Mesenchymal stem cell (in vitro differentiated cells and primary cell): ENCODE measurements around the gene ADAM23.

Experiments
- DNase-seq: peaks from one replicate; pipeline ENCODE4 v3.0.0-alpha.2; 2013
- H2AFZ ChIP-seq: one replicate; pipeline ENCODE4 v1.6.1; 2013; ENCODE audit warnings: low read depth, mild to moderate bottlenecking, control low read depth, inconsistent platforms, low read length, moderate library complexity
- H2AK5ac ChIP-seq: 2 replicates; pipeline ENCODE4 v1.6.1; 2013; ENCODE audit warnings: low read length, moderate library complexity, mild to moderate bottlenecking, inconsistent platforms; ENCODE audit not compliant: severe bottlenecking
- H2BK120ac ChIP-seq: one replicate; pipeline ENCODE4 v1.6.1; 2013; ENCODE audit warnings: low read depth, mild to moderate bottlenecking, inconsistent platforms, low read length, moderate library complexity
- H2BK12ac ChIP-seq, 2 experiments: one replicate each; pipeline ENCODE4 v1.6.1; 2013; ENCODE audit warnings: inconsistent platforms in 2 of 2, low read length in 2 of 2, mild to moderate bottlenecking in 2 of 2, moderate library complexity in 2 of 2, control low read depth in 1 of 2
- H2BK15ac ChIP-seq: one replicate; pipeline ENCODE4 v1.6.1; 2013; ENCODE audit warnings: mild to moderate bottlenecking, low read depth, inconsistent platforms; ENCODE audit not compliant: poor library complexity, severe bottlenecking
- H2BK5ac ChIP-seq: 2 replicates; pipeline ENCODE4 v1.6.1; 2013; ENCODE audit warnings: low read depth, mild to moderate bottlenecking, low read length, control low read depth, inconsistent platforms; ENCODE audit not compliant: poor library complexity, severe bottlenecking
- H3K14ac ChIP-seq, 2 experiments: one replicate each; pipeline ENCODE4 v1.6.1; 2013; ENCODE audit warnings: inconsistent platforms in 2 of 2, low read length in 2 of 2, control low read depth in 1 of 2, mild to moderate bottlenecking in 1 of 2, moderate library complexity in 1 of 2
- H3K18ac ChIP-seq, 2 experiments: one replicate each; pipeline ENCODE4 v1.6.1; 2013; ENCODE audit warnings: inconsistent platforms in 2 of 2, low read length in 2 of 2, control low read depth in 1 of 2, low read depth in 1 of 2, mild to moderate bottlenecking in 1 of 2
- H3K23ac ChIP-seq, 2 experiments: one replicate each; pipeline ENCODE4 v1.6.1; 2013; ENCODE audit warnings: inconsistent platforms in 2 of 2, low read length in 2 of 2, mild to moderate bottlenecking in 2 of 2, moderate library complexity in 2 of 2, control low read depth in 1 of 2
- H3K27ac ChIP-seq: 2 replicates; pipeline ENCODE4 v1.5.1; 2013; ENCODE audit warnings: mild to moderate bottlenecking, moderate library complexity, low read length, control low read depth, inconsistent platforms; ENCODE audit not compliant: poor library complexity, severe bottlenecking
- H3K27me3 ChIP-seq, 2 experiments: 2 replicates each; pipeline versions ENCODE4 v1.6.1 to v1.7.0; 2013; ENCODE audit warnings: low read length in 2 of 2, mild to moderate bottlenecking in 2 of 2, moderate library complexity in 2 of 2, control low read depth in 1 of 2, inconsistent platforms in 1 of 2; ENCODE audit not compliant: control insufficient read depth in 1 of 2, insufficient read depth in 1 of 2
- H3K36me3 ChIP-seq, 2 experiments: 2 replicates each; pipeline versions ENCODE4 v1.6.1 to v1.7.0; 2013; ENCODE audit warnings: low read length in 2 of 2, control low read depth in 1 of 2, inconsistent platforms in 1 of 2, low read depth in 1 of 2, mild to moderate bottlenecking in 1 of 2; ENCODE audit not compliant: insufficient read depth in 2 of 2, control insufficient read depth in 1 of 2
- H3K4ac ChIP-seq, 2 experiments: one replicate each; pipeline ENCODE4 v1.6.1; 2013; ENCODE audit warnings: inconsistent platforms in 2 of 2, low read length in 2 of 2, mild to moderate bottlenecking in 2 of 2, moderate library complexity in 2 of 2, control low read depth in 1 of 2, low read depth in 1 of 2
- H3K4me1 ChIP-seq: 2 replicates; pipeline ENCODE4 v1.6.1; 2013; ENCODE audit warnings: low read depth, low read length, control low read depth; ENCODE audit not compliant: control insufficient read depth, insufficient read depth
- H3K4me2 ChIP-seq: 2 replicates; pipeline ENCODE4 v1.6.1; 2013; ENCODE audit warnings: low read length, mild to moderate bottlenecking, inconsistent platforms; ENCODE audit not compliant: poor library complexity, severe bottlenecking
- H3K4me3 ChIP-seq, 2 experiments: 2 replicates each; pipeline versions ENCODE4 v1.5.1 to v1.7.0; 2013; ENCODE audit warnings: low read length in 2 of 2, mild to moderate bottlenecking in 2 of 2, control low read depth in 1 of 2, low read depth in 1 of 2; ENCODE audit not compliant: insufficient read depth in 1 of 2
- H3K79me1 ChIP-seq: replicated peaks from 2 replicates; pipeline ENCODE4 v1.6.1; 2013; ENCODE audit warnings: mild to moderate bottlenecking, control low read depth, low read length, inconsistent platforms; ENCODE audit not compliant: poor library complexity, severe bottlenecking
- H3K9ac ChIP-seq: 2 replicates; pipeline ENCODE4 v1.7.0; 2013; ENCODE audit warnings: mild to moderate bottlenecking, low read length, moderate library complexity
- H3K9me3 ChIP-seq: 2 replicates; pipeline ENCODE4 v1.7.0; 2013; ENCODE audit warnings: mild to moderate bottlenecking, low read length; ENCODE audit not compliant: control insufficient read depth
- H4K8ac ChIP-seq: one replicate; pipeline ENCODE4 v1.6.1; 2013; ENCODE audit warnings: inconsistent platforms, mild to moderate bottlenecking, low read length, moderate library complexity
- H4K91ac ChIP-seq: one replicate; pipeline ENCODE4 v1.6.1; 2013; ENCODE audit warnings: mild to moderate bottlenecking, low read length, inconsistent platforms
- WGBS: methylation state at CpG from one replicate; pipeline ENCODE4 v1.1.7; 2013; ENCODE audit warnings: mixed read lengths; 5-methylcytosine and 5-hydroxymethylcytosine counted together

ADAM23 gene

GRCh38 chr2:206433190-206433589 lies 10.1 kb upstream of the ADAM23 start:
- DNase-seq, result no peak

GRCh38 chr2:206433686-206434085 lies 9.6 kb upstream of the ADAM23 start:
- Histone ChIP-seq H3K27ac (no peak overlapping the region), H3K36me3 (no peaks in the 10 kb centered on the region), H2AFZ (no peak overlapping the region), H3K27me3 (peaks cover 0 to 9% of the 10 kb centered on the region in 2 experiments), H2BK15ac (no peak overlapping the region), H3K23ac (no peak overlapping the region), H2BK120ac (no peak overlapping the region), H3K14ac (no peak overlapping the region), H3K9ac (no peak overlapping the region), H3K9me3 (no peaks in the 10 kb centered on the region), H3K4ac (no peak overlapping the region), H3K4me3 (no peak overlapping the region), H4K8ac (no peak overlapping the region), H2AK5ac (no peak overlapping the region), H3K79me1 (no peaks in the 10 kb centered on the region), H4K91ac (no peak overlapping the region), H2BK12ac (no peak overlapping the region), H2BK5ac (no peak overlapping the region), H3K4me2 (no peak overlapping the region), H3K4me1 (peaks cover 1% of the 10 kb centered on the region), H3K18ac (peak overlapping the region in 1 of 2 experiments; percentile 70)
- no peak for DNase-seq

More at GRCh38 chr2:206433190-206433589, 10.1 kb upstream of the ADAM23 start:
- Histone ChIP-seq H3K4me3 (no peak overlapping the region), H3K27me3 (peaks cover 0 to 6% of the 10 kb centered on the region in 2 experiments), H3K18ac (no peak overlapping the region), H3K27ac (no peak overlapping the region), H2BK12ac (no peak overlapping the region), H2AK5ac (no peak overlapping the region), H3K4ac (no peak overlapping the region), H3K14ac (no peak overlapping the region), H2BK5ac (no peak overlapping the region), H3K4me1 (peaks cover 1% of the 10 kb centered on the region), H3K36me3 (no peaks in the 10 kb centered on the region), H3K23ac (no peak overlapping the region), H4K91ac (no peak overlapping the region), H3K79me1 (no peaks in the 10 kb centered on the region), H3K9ac (no peak overlapping the region), H2BK15ac (no peak overlapping the region), H2AFZ (no peak overlapping the region), H2BK120ac (no peak overlapping the region), H4K8ac (no peak overlapping the region), H3K9me3 (no peaks in the 10 kb centered on the region), H3K4me2 (no peak overlapping the region)

DNA sequence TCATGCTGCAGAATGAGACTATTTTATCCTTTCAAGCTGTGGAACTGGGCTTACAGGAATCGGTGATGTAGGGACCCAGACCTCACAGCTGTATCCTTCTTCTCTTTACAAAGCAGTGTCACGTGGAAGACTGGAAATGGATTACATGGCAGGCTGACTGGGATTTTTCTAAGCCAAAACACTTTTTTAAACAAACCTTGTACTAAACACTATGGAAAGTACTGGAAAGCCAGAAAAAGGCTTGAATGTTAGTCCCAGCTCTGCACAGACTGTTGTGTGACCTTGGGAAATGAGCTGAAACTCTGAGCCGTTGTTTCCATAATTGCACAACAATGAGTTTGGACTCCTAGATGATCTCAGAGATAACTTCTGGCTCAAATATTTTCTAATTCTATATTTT lies 7.6 kb upstream of the ADAM23 start:
- Histone ChIP-seq H2BK5ac (no peak overlapping the region), H2BK15ac (no peak overlapping the region), H3K9ac (no peak overlapping the region), H3K4me2 (no peak overlapping the region), H3K4ac (no peak overlapping the region), H2BK120ac (no peak overlapping the region), H3K79me1 (no peaks in the 10 kb centered on the region), H3K27ac (no peak overlapping the region), H3K27me3 (peaks cover 11 to 20% of the 10 kb centered on the region in 2 experiments), H3K4me1 (peaks cover 1% of the 10 kb centered on the region), H3K23ac (no peak overlapping the region), H3K36me3 (no peaks in the 10 kb centered on the region), H2BK12ac (no peak overlapping the region), H3K14ac (no peak overlapping the region), H2AK5ac (no peak overlapping the region), H3K9me3 (no peaks in the 10 kb centered on the region), H4K91ac (no peak overlapping the region), H4K8ac (no peak overlapping the region), H2AFZ (no peak overlapping the region), H3K4me3 (no peak overlapping the region), H3K18ac (no peak overlapping the region)
- peak; percentile 86 for DNase-seq
- 83% methylated on average over 2 of the region's 3 CpGs for WGBS

- Histone ChIP-seq H3K27me3 (peaks cover 32 to 37% of the 10 kb centered on the region in 2 experiments), H3K4me3 (no peak overlapping the region), H2BK15ac (no peak overlapping the region), H2AFZ (no peak overlapping the region), H3K9me3 (no peaks in the 10 kb centered on the region), H3K4me2 (no peak overlapping the region), H3K4ac (no peak overlapping the region), H2BK5ac (no peak overlapping the region), H2AK5ac (no peak overlapping the region), H3K14ac (no peak overlapping the region), H2BK120ac (no peak overlapping the region), H4K91ac (no peak overlapping the region), H3K9ac (no peak overlapping the region), H3K36me3 (no peaks in the 10 kb centered on the region), H3K18ac (no peak overlapping the region), H4K8ac (no peak overlapping the region), H3K79me1 (no peaks in the 10 kb centered on the region), H3K27ac (no peak overlapping the region), H2BK12ac (no peak overlapping the region), H3K4me1 (peaks cover 5% of the 10 kb centered on the region), H3K23ac (no peak overlapping the region)
- WGBS, result 42% methylated on average over 5 of the region's 5 CpGs
- DNase-seq, result no peak
Observed at GRCh38 chr2:206438196-206438724, 5.1 kb upstream of the ADAM23 start.
